COLO829 (cell line): ENCODE measurements around the gene CCDC182.
A peak's percentile ranks its signal among the peaks of the same experiment; 100 is the strongest.

Experiments used
- DNase-seq: peaks from one replicate; pipeline ENCODE4 v3.0.0; 2012; ENCODE audit warnings: low spot score

Gene CCDC182

GRCh38 chr17:57756951-57757350 lies 11.9 kb upstream of the CCDC182 start:
- DNase-seq = no peak

DNA sequence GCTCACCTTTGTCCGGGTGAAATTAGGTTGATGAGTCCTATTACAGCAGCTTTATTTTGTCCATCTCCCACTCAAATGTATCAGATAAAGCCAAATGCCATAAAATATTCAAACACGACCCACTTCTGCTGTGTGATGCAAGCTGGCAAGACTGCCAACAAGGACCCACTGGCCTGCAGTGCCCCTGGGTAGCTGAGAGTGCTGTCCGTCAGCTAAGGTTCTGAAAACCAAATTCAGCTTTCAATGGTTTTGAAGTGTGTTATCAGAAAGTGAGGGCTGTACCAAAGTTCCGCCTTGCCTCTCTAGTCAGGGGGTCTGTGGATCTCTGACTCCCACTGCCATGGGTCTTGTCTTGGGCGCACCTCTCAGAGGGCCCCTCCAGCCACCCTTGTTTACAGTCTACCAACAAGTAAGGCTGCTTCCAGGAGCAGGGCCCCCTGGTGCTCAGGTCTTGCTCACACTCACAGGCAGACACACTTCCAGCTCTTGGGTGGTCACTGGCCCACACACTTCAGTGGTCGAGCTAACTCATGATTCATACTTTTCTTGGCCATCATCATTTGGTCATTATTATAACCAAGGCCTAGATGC lies 10.5 kb upstream of the CCDC182 start:
- DNase-seq = no peak

- no peak for DNase-seq
Measured at GRCh38 chr17:57752031-57752905, 7.2 kb upstream of the CCDC182 start.

GRCh38 chr17:57751348-57751971 lies 6.4 kb upstream of the CCDC182 start:
- DNase-seq = no peak

DNA sequence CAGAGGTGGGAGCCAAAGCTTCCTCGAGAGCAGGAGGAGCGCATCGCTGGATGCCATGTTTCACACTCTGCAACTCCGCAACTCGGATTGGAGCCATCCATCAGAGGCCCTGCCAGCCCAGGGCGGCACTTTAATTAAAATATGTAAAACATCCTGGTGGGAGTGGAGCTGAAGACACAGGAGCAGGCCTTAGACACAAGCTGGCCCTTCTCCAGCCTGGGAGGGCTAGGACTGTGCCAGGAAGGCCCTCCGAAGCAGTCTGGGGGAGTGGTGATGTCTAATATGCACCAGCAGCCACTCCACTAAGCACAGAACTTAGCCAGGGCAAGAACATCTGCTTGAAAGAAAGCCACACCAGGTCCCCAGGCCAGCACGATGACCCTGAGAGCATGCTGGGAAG lies 5.8 kb upstream of the CCDC182 start:
- DNase-seq = no peak

GRCh38 chr17:57750109-57750871 lies 5.2 kb upstream of the CCDC182 start:
- no peak for DNase-seq

GRCh38 chr17:57749701-57750100 lies 4.6 kb upstream of the CCDC182 start:
- DNase-seq = no peak

- DNase-seq = peak; percentile 60
Measured at GRCh38 chr17:57747221-57748017, 2.3 kb upstream of the CCDC182 start.

- no peak for DNase-seq
Measured at GRCh38 chr17:57746221-57746620, 1.1 kb upstream of the CCDC182 start.

GRCh38 chr17:57744195-57745170 lies 616 bp downstream of the CCDC182 start:
- no peak for DNase-seq

DNA sequence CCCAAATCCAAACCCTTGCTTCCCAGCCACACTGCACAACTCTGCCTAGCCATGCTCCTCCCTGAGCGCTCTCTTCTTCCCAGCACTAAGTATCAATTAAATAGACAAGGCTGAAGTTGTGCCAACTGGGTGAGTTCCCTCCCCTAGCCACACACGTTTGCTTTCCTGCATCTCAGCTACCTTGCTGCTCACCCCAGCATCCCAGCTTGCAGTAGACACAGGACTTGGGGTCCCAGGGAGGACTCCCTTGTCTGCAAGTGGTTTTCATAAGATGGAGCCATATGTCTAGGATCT lies 4.9 kb downstream of the CCDC182 start:
- no peak for DNase-seq

DNA sequence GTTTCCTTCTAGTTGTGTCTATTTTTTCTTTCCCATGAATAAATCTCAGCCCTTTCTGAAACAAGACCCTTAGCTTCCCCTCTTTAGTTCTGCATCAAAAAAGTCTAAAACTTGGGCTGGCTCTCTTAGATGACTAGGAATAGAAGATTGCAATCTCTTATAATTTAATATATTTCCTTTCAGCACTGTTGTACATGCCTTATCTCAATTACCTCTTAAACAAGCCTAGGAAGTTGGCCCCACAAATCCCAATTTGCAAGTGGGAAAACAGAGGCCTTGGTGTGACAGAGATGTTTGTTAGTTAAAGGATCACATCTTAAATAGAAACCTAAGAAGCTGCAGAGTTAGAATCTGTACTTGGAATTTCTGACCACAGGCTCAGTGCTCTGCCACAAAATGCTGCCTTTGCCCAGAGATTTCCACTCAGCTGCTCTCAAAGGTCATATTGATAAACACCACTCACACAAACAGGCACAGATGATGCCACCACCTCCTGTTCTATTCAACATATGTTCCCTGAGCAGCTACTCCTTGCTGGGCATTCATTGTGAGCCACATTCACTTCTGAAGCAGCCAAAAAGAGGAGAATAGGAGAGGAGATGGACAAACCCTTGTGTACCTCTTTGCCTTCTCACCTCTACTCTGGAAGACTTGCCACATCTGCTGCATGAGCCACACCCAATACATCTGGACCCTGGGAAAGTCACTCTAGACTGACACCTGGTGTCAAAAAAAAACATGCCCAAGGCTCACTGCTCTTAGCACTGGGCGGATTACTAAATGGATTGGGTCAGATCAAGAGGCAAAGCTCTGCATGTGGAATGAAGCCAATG lies 5.5 kb downstream of the CCDC182 start:
- DNase-seq = peak; percentile 40

- DNase-seq = no peak
Measured at GRCh38 chr17:57737450-57737849, 7.6 kb downstream of the CCDC182 start.

- DNase-seq = no peak
Measured at GRCh38 chr17:57735707-57736106, 9.4 kb downstream of the CCDC182 start.

DNA sequence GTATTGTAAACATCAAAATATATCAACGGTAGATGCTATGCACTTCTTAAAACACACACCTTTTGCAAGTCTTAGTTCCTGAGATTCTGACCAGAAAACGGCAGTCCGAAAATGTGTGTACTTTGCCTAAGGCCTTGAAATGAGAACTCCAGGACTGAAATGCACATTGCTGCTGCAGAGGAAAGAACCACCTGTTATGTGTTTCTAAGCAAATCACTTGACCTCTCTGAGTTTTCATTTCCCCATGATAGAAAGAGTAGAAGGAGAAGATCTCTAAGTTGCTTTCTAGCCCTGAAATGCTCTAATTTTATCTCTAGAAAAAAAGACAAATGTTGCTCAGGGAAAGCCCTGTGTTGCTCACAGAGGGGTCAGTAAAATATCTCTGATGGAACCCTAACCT lies 9.9 kb downstream of the CCDC182 start:
- DNase-seq = no peak

GRCh38 chr17:57733085-57733484 lies 12.0 kb downstream of the CCDC182 start:
- no peak for DNase-seq

- DNase-seq = no peak
Measured at GRCh38 chr17:57732062-57732461, 13.0 kb downstream of the CCDC182 start.

DNA sequence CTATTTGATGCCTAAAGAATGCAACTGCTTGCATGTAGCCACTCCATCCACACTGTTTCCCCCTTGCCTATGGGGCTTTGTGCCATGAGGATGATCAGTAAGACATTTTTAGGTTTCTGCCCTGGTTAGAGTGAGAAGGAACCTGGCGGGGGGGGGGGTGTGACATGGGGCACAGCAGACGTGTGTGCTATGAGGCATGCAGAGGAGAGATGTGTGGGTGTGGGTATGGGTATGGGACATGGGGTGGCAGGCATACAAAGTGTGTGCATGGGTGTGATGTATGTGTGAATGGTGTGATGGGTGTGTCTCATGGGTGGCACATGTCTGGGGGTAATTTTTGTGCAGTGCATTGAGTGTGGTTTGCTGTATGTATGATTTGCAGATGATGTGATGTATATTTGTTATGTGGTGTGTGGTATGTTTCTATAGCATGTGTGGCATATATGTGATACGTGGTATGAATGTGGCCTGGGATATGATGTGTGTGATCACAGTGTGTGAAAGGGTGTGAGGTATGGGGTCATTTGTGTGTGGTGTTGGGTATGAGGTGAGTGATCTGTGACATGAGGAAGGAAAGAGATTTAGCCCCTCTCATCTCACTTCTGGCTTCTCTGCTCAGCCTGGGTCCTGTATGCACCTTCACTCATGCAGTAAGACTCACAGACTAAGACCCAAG lies 14.9 kb downstream of the CCDC182 start:
- no peak for DNase-seq

GRCh38 chr17:57727630-57728175 lies 17.4 kb downstream of the CCDC182 start:
- no peak for DNase-seq
